Peyer's patch (tissue), 4 donors: ENCODE results near the gene ADORA2B.

Experiments used
- CTCF ChIP-seq, 6 experiments: fragments of 450-650 bp in 4 of 6; fragments of 200-600 bp in 2 of 6; sonication (generic) in 1 of 6; IDR thresholded peaks; one replicate each; pipeline ENCODE4 v1.5.1; 2017 to 2019; ENCODE audit warnings: antibody characterized with exemption in 6 of 6, mild to moderate bottlenecking in 3 of 6, moderate library complexity in 1 of 6
- POLR2A ChIP-seq, 2 donors: fragments of 450-650 bp; IDR thresholded peaks; one replicate each; pipeline ENCODE4 v1.5.1; 2017; ENCODE audit warnings: antibody characterized with exemption in 2 of 2, mild to moderate bottlenecking in 2 of 2, moderate library complexity in 2 of 2

DNA sequence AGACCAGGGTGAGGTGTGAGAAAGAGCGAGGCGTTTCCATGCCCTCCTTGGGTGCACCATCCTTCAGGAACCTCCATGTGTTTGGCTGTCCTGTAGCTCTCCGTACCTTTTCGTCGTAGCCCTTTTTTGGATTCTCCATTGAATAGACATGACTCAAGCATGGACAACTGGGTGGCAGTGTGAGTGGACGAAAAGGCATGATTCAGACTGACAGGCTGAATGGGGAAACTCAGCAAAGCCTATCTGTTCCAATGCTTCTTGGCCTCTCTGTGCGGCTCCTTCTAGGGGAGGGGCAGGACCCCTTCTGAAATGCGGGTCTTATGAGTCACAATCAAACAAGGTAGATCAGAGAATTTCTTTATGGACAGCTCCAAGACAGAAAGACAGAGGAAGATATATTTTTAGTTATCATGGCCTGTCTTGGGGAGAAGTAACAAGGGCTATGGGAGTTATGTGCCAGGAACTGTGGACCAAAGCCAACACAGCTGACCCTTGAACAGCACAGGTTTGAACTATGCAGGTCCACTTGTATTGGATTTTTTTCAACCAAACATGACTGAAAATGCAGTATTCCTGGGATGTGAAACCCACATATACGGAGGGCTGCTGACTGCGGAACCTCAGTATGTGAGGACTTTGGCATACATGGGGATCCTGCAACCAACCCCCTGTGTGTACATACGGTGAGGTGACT lies 22.9 kb downstream of the ADORA2B start:
- no peak for TF ChIP-seq POLR2A (IDR thresholded peaks at IDR 0.05)
- no peak for TF ChIP-seq CTCF (IDR thresholded peaks at IDR 0.05)
